ENCODE data around the gene PLXNA2.

Gene PLXNA2

DNA sequence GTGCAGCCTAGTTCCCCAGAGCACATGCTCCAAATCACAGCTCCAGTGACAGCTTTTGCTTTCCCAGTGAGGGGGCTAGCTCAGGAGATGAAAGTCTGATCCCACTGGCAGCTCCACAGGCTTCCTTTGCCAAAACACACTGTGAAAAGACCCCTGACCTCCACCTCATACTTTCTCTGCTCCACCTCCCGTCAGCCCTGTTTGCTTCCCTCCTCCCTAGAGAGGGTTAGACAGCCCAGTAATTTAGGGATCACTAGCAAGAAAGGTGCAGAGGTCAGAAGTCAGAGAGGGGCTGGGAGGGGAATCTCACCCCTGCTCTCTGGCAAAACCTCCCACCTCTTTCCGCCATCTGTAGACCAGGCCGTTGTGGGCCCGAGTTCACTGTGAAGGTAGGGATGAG is 62.8 kb downstream of the PLXNA2 start:
- DNase-seq (ENCODE audit: low read depth) = no peak
- no peak overlapping the region for H3K4me3 ChIP-seq (replicated peaks; ENCODE audit: low read depth, low read length)
- TF ChIP-seq, protein P1, sequence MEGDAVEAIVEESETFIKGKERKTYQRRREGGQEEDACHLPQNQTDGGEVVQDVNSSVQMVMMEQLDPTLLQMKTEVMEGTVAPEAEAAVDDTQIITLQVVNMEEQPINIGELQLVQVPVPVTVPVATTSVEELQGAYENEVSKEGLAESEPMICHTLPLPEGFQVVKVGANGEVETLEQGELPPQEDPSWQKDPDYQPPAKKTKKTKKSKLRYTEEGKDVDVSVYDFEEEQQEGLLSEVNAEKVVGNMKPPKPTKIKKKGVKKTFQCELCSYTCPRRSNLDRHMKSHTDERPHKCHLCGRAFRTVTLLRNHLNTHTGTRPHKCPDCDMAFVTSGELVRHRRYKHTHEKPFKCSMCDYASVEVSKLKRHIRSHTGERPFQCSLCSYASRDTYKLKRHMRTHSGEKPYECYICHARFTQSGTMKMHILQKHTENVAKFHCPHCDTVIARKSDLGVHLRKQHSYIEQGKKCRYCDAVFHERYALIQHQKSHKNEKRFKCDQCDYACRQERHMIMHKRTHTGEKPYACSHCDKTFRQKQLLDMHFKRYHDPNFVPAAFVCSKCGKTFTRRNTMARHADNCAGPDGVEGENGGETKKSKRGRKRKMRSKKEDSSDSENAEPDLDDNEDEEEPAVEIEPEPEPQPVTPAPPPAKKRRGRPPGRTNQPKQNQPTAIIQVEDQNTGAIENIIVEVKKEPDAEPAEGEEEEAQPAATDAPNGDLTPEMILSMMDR (IDR thresholded peaks at IDR 0.05; ENCODE audit: low read length, missing control alignments) = no peak

- H3K4me3 ChIP-seq (replicated peaks; ENCODE audit: low read depth, low read length) = no peak overlapping the region
- TF ChIP-seq, protein P1 (IDR thresholded peaks at IDR 0.05; ENCODE audit: low read length, missing control alignments) = no peak
- no peak for DNase-seq (ENCODE audit: low read depth)
Observed at GRCh38 chr1:208180421-208180820, 63.8 kb downstream of the PLXNA2 start.

DNA sequence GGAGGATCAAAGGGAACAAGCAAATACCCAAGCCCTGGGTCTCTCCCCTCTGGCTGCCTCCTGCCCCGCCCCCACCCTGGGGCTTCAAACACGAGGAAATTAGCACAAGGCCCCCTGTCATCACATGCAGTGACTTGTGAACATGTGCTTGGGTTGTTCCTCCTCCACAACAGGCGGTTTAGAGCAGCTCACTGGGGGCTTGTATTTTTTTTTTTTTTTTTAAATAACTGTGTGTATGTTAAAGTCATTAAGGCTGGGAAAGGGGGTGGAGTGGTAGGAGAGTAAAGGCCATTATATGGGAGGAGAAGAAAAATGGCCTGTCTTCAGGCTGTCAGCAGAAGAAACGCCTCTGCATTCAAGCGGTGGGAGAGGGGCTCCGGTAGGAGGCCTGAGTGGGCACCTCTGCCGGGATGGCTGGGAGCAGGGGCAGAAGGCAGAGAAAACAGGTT is 64.2 kb downstream of the PLXNA2 start:
- DNase-seq (ENCODE audit: low read depth) = no peak
- TF ChIP-seq, protein P1 (IDR thresholded peaks at IDR 0.05; ENCODE audit: low read length, missing control alignments) = no peak
- H3K4me3 ChIP-seq (replicated peaks; ENCODE audit: low read depth, low read length) = no peak overlapping the region

- no peak for DNase-seq (ENCODE audit: low read depth)
- TF ChIP-seq, protein P1 (IDR thresholded peaks at IDR 0.05; ENCODE audit: low read length, missing control alignments) = no peak
- H3K4me3 ChIP-seq (replicated peaks; ENCODE audit: low read depth, low read length) = no peak overlapping the region
Observed at GRCh38 chr1:208179263-208179816, 64.8 kb downstream of the PLXNA2 start.

DNA sequence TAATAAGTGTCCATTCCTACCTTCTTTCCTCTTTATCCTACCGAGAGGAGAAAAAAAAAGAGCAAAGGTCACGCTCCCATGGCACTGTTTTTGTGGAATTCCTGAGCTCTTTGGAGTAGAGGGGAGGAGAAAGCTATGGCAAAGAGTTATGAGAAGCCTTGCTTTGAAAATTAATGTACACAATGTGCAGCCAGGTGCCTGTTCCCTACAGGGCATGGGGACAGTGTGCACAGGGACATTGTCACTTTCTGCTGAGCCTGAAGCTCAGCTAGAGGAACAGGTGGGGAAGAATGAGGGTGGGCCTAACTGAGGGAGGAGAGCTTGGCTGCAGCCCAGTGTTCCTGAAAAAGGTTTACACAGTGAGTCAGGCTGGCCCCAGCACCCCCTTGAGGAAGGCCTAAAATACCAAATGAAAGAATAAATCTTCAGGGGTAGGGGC is 66.1 kb downstream of the PLXNA2 start:
- TF ChIP-seq, protein P1 (IDR thresholded peaks at IDR 0.05; ENCODE audit: low read length, missing control alignments) = no peak
- DNase-seq (ENCODE audit: low read depth) = no peak
- H3K4me3 ChIP-seq (replicated peaks; ENCODE audit: low read depth, low read length) = no peak overlapping the region

DNA sequence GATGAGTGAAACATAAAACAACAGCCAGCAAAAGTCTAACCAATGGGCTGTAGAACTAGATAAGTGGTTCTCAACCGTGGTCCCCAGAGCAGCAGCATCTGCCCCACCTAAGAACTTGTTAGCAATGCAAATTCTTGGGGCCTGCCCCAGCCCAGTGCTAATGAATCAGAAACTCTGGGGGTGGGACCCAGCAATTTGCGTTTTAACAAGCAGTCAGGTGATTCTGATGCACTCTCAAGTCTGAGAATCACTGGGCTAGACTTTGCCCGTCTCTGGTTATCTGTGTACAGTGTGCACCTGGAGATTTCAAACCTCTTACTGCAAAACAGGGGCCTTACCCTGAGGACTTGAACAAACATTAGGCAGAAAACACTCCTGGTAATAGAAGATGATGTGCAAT is 66.5 kb downstream of the PLXNA2 start:
- TF ChIP-seq, protein P1 (IDR thresholded peaks at IDR 0.05; ENCODE audit: low read length, missing control alignments) = no peak
- H3K4me3 ChIP-seq (replicated peaks; ENCODE audit: low read depth, low read length) = no peak overlapping the region
- no peak for DNase-seq (ENCODE audit: low read depth)

GRCh38 chr1:208176649-208177048 is 67.5 kb downstream of the PLXNA2 start:
- TF ChIP-seq, protein P1 (IDR thresholded peaks at IDR 0.05; ENCODE audit: low read length, missing control alignments) = no peak
- no peak for DNase-seq (ENCODE audit: low read depth)
- H3K4me3 ChIP-seq (replicated peaks; ENCODE audit: low read depth, low read length) = no peak overlapping the region
